Loucy (cell line): ENCODE data around the gene UCHL1.

Experiments used
- H2AFZ ChIP-seq: fragments of 200-600 bp; sonication (generic); 2 replicates; pipeline ENCODE4 v1.6.0; 2016; ENCODE audit warnings: antibody characterized with exemption, mild to moderate bottlenecking, low read length, moderate library complexity
- H3F3A ChIP-seq: fragments of 200-600 bp; 2 replicates; pipeline ENCODE4 v1.6.0; 2016; ENCODE audit warnings: antibody characterized with exemption, low read depth, mild to moderate bottlenecking
- H3K27me3 ChIP-seq: fragments of 200-600 bp; sonication (generic); 2 replicates; pipeline ENCODE4 v1.6.1; 2014; ENCODE audit warnings: low read length, mild to moderate bottlenecking; ENCODE audit not compliant: insufficient read depth, poor library complexity, severe bottlenecking
- H3K36me3 ChIP-seq: fragments of 200-600 bp; sonication (generic); 2 replicates; pipeline ENCODE4 v1.6.1; 2016; ENCODE audit warnings: low read length; ENCODE audit not compliant: insufficient read depth
- H3K4me1 ChIP-seq: fragments of 200-600 bp; sonication (generic); 2 replicates; pipeline ENCODE4 v1.5.1; 2014; ENCODE audit warnings: low read length, mild to moderate bottlenecking; ENCODE audit not compliant: insufficient read depth, poor library complexity, severe bottlenecking
- H3K4me2 ChIP-seq: fragments of 200-600 bp; sonication (generic); 2 replicates; pipeline ENCODE4 v1.6.0; 2014; ENCODE audit warnings: antibody characterized with exemption, low read length, low read depth, mild to moderate bottlenecking; ENCODE audit not compliant: poor library complexity, severe bottlenecking
- H3K4me3 ChIP-seq: fragments of 200-600 bp; sonication (generic); 2 replicates; pipeline ENCODE4 v1.5.1; 2014; ENCODE audit warnings: low read length, mild to moderate bottlenecking, mixed read lengths; ENCODE audit not compliant: poor library complexity, severe bottlenecking
- H3K79me2 ChIP-seq: fragments of 200-600 bp; sonication (generic); 2 replicates; pipeline ENCODE4 v1.6.1; 2014; ENCODE audit warnings: low read length; ENCODE audit not compliant: insufficient read depth
- H3K9ac ChIP-seq: fragments of 200-600 bp; sonication (generic); 2 replicates; pipeline ENCODE4 v1.6.0; 2014; ENCODE audit warnings: mild to moderate bottlenecking, low read depth, low read length, moderate library complexity; ENCODE audit not compliant: poor library complexity, severe bottlenecking
- H3K9me2 ChIP-seq: fragments of 200-600 bp; sonication (generic); replicated peaks from 2 replicates; pipeline ENCODE4 v1.6.1; 2016; ENCODE audit warnings: low read depth, low read length, mixed read lengths
- H3K9me3 ChIP-seq: fragments of 200-600 bp; sonication (generic); 2 replicates; pipeline ENCODE4 v1.6.1; 2014; ENCODE audit warnings: mild to moderate bottlenecking, antibody characterized with exemption, low read length, low read depth; ENCODE audit not compliant: insufficient read depth
- H4K20me1 ChIP-seq: fragments of 200-600 bp; sonication (generic); 2 replicates; pipeline ENCODE4 v1.6.0; 2014; ENCODE audit warnings: antibody characterized with exemption, low read length, mild to moderate bottlenecking; ENCODE audit not compliant: insufficient read depth, poor library complexity, severe bottlenecking
- CTCF ChIP-seq: fragments of 200-600 bp; sonication (generic); conservative IDR thresholded peaks from 2 replicates; pipeline ENCODE4 v1.5.1; 2014; ENCODE audit warnings: mild to moderate bottlenecking, antibody characterized with exemption, low read length
- EZH2phosphoT487 ChIP-seq: fragments of 200-600 bp; IDR thresholded peaks from 2 replicates; pipeline ENCODE4 v1.6.1; 2018; ENCODE audit warnings: antibody characterized with exemption, mild to moderate bottlenecking, moderate library complexity, borderline replicate concordance

UCHL1 gene

GRCh38 chr4:41282366-41282765 lies 25.6 kb downstream of the UCHL1 start:
- no peaks in the 10 kb centered on the region for H3K9me3 ChIP-seq
- no peak overlapping the region for H3K9ac ChIP-seq
- H3K4me3 ChIP-seq = no peak overlapping the region
- no peaks in the 10 kb centered on the region for H3K79me2 ChIP-seq
- H3K36me3 ChIP-seq = no peaks in the 10 kb centered on the region
- H3F3A ChIP-seq = no peaks in the 10 kb centered on the region
- no peaks in the 10 kb centered on the region for H4K20me1 ChIP-seq
- H3K4me2 ChIP-seq = no peak overlapping the region
- H3K27me3 ChIP-seq = no peaks in the 10 kb centered on the region
- TF ChIP-seq EZH2phosphoT487 (no peak), CTCF (no peak)
- no peak overlapping the region for H2AFZ ChIP-seq
- no peaks in the 10 kb centered on the region for H3K9me2 ChIP-seq
- H3K4me1 ChIP-seq = no peaks in the 10 kb centered on the region

- TF ChIP-seq CTCF (no peak), EZH2phosphoT487 (no peak)
- Histone ChIP-seq H3K36me3 (no peaks in the 10 kb centered on the region), H3K4me3 (no peak overlapping the region), H3K9ac (no peak overlapping the region), H3K4me2 (no peak overlapping the region), H2AFZ (no peak overlapping the region), H3K79me2 (no peaks in the 10 kb centered on the region), H3F3A (no peaks in the 10 kb centered on the region), H3K9me2 (no peaks in the 10 kb centered on the region), H3K9me3 (no peaks in the 10 kb centered on the region), H3K4me1 (no peaks in the 10 kb centered on the region), H3K27me3 (no peaks in the 10 kb centered on the region), H4K20me1 (no peaks in the 10 kb centered on the region)
Measured at GRCh38 chr4:41285202-41285863, 28.6 kb downstream of the UCHL1 start.

DNA sequence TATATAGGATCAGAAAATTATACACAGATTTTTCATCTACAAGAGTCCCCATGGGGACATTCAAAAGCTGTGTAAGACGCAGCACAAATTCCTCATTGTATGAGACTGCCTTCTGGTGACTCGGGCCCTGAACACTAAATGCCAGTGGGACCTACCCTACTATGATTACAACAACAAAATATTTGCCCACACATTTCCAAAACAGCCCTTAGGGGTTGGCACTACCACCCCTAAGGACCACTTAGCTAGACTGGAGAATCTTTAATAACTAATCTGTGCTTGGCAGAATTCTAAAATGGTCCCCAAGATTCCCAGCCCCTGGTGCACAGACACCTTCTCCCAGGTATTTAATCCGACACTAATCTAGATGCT lies 29.1 kb downstream of the UCHL1 start:
- H3K9me3 ChIP-seq = no peaks in the 10 kb centered on the region
- no peak overlapping the region for H2AFZ ChIP-seq
- H3K79me2 ChIP-seq = no peaks in the 10 kb centered on the region
- no peaks in the 10 kb centered on the region for H3K36me3 ChIP-seq
- H3F3A ChIP-seq = no peaks in the 10 kb centered on the region
- H3K27me3 ChIP-seq = no peaks in the 10 kb centered on the region
- no peak for TF ChIP-seq EZH2phosphoT487
- TF ChIP-seq CTCF = no peak
- H3K9ac ChIP-seq = no peak overlapping the region
- H4K20me1 ChIP-seq = no peaks in the 10 kb centered on the region
- no peak overlapping the region for H3K4me2 ChIP-seq
- H3K9me2 ChIP-seq = no peaks in the 10 kb centered on the region
- H3K4me1 ChIP-seq = no peaks in the 10 kb centered on the region
- H3K4me3 ChIP-seq = no peak overlapping the region
